GM21367 (cell line): ENCODE measurements around the gene PLD2.
"Not testable (repeated sequence)": the region's sequence is repeated elsewhere in the genome, so short reads cannot be mapped to it uniquely, and the experiment has no call there.

ENCODE experiments used
- ATAC-seq: cut with Tn5 transposase; IDR thresholded peaks from one replicate; pipeline ENCODE4 v1.9.1; 2021; ENCODE audit not compliant: unreplicated experiment

Gene PLD2

DNA sequence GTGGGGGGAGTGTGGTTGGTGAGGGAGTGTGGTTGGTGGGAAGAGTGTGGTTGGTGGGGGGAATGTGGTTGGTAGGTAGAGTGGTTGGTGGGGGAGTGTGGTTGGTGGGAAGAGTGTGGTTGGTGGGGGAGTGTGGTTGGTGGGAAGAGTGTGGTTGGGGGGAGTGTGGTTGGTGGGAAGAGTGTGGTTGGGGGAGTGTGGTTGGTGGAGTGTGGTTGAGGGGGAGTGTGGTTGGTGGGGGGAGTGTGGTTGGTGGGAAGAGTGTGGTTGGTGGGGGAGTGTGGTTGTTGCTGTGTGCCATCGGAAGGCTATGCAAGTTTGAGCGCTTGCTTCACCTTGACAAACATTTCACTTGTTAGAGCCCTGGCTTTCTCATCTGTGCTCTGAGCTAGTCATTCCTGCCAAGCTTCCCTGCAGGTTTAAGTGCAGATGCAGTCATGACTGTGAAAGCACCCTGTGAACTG, 46.3 kb downstream of the PLD2 start:
- no peak for ATAC-seq

GRCh38 chr17:4854111-4854681, 47.2 kb downstream of the PLD2 start:
- ATAC-seq, result no peak

- ATAC-seq, result no peak
These were observed 49.5 kb downstream of the PLD2 start for GRCh38 chr17:4856271-4856936.

GRCh38 chr17:4856937-4857314, 50.0 kb downstream of the PLD2 start:
- ATAC-seq, result no peak

DNA sequence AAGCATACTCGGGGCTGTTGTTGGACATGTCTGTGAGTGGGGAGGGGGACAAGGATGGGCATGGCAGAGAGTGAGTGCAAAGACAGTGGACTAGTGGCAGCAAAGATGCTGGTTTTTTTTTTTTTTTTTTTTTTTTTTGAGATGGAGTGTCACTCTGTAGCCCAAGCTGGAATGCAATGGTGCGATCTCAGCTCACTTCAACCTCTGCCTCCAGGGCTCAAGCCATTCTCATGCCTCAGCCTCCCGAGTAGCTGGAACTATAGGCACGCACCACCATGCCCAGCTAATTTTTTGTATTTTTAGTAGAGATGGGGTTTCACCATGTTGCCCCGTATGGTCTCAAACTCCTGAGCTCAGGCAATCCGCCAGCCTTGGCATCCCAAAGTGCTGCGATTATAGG, 50.4 kb downstream of the PLD2 start:
- not testable (repeated sequence) for ATAC-seq

GRCh38 chr17:4858068-4858881, 51.3 kb downstream of the PLD2 start:
- ATAC-seq, result no peak

DNA sequence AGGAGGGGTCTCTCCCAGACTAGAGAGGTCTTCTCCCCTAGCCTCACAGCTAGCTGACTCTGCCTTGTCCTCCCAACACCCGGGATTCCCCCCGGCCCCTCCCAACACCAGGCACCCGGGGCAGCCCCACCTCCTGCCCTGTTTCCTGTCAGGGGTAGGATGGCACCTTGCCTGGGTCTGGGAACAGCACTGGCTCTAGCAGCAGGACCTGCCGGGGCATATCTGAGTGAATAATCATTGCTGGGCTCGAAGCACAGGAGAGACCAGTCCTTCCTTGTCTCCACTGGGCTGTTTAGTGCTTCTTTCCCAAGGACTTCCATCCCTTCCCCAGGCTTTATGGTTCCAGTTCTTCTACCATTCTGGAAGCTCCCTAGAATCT, 51.9 kb downstream of the PLD2 start:
- ATAC-seq, result no peak

- no peak for ATAC-seq
These were observed 53.1 kb downstream of the PLD2 start for GRCh38 chr17:4859816-4860625.

- ATAC-seq, result no peak
These were observed 53.7 kb downstream of the PLD2 start for GRCh38 chr17:4860651-4861050.

DNA sequence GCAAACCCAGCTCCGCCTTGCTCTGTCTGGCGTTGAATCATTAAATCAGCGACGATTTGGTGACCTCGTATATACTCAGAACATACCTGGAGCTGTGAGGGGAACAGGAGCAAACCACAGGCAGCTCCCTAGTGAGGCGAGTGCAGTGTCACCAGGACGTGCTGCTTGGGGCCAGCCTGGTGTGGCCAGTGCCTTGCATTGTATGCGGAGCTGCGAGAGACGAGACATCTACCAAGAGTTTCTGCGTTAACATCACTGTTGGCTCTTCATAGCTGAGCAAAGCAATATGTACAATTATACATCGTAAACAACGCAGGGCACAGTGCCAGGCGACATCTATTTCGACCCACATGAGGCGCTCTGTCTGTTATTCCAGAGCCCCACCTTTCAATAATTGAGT, 54.1 kb downstream of the PLD2 start:
- no peak for ATAC-seq

GRCh38 chr17:4862720-4863119, 55.8 kb downstream of the PLD2 start:
- no peak for ATAC-seq

- ATAC-seq, result no peak
These were observed 56.4 kb downstream of the PLD2 start for GRCh38 chr17:4863321-4863720.

DNA sequence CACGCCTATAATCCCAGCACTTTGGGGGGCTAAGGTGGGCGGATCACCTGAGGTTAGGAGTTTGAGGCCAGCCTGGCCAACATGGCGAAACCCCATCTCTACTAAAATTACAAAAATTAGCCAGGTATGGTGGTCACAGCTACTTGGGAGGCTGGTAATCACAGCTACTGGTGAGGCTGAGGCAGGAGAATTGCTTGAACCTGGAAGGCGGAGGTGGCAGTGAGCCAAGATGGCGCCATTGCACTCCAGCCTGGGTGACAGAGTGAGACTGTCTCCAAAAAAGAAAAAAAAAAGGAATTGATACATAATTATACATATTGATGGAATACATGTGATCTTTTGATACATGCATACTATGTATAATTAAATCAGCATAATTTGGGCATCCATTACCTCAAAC, 60.6 kb downstream of the PLD2 start:
- ATAC-seq, result not testable (repeated sequence)

DNA sequence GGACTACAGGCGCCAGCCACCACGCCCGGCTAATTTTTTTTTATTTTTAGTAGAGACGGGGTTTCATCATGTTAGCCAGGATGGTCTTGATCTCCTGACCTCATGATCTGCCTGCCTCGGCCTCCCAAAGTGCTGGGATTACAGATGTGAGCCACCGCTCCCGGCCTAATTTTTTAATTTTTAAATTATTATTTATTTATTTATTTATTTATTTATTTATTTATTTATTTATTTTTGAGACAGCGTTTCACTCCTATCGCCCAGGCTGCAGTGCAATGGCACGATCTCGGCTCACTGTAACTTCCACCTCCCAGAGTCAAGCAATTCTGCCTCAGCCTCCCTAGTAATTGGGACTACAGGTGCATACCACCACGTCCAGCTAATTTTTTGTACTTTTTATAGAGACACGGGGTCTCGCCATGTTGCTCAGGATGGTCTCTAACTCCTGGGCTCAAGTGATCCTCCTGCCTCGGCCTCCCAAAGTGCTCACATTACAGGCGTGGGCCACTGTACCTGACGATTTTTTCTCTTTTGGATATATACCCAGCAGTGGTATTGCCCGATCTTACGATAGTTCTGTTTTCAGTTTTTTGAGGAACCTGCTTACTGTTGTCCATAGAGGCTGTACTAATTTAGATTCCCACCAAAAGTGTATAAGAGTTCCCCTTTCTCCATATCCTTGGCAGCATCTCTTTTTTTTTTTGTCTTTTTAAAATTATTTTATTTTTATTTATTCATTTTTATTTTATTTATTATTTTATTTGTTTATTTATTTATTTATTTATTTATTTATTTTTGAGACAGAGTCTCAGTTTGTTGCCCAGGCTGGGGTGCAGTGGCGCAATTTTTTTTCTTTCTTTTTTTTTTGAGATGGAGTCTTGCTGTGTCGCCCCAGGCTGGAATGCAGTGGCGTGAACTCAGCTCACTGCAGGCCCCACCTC, 62.4 kb downstream of the PLD2 start:
- not testable (repeated sequence) for ATAC-seq

DNA sequence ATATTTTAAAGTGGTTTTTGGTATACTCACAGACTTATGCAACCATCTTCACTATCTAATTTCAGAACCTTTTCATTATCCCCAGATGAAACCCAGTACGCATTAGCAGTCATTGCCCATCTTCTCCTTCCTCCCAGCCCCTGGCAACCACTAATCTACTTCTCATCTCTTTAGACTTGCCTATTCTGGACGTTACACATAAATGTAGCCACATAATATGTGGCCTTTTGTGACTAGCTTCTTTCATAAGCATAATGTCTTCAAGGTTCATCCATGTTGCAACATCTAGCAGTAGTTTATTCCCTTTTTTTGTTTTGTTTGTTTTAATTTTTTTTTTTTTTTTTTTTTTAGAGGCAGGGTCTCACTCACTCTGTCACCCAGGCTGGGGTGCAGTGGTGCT, 63.9 kb downstream of the PLD2 start:
- no peak for ATAC-seq

DNA sequence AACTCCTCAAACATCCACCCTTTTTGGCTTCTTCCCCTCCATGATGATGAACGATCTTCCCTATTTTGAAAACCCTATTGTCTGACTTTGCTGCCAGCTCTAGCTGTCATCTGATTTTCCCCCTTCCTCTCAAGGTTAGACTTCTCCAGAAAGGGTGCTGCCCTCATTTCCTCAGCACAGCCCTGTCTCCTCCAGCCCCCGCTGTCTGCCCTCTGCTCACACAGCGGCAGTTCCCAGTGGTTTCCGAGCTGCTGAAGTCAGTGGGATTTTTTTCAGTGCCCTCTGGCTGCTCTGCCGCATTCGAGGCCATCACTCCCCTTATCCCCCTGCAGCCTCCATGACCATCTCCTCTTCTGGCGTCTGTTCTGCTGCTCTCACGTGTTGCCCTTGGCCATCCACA, 65.8 kb downstream of the PLD2 start:
- no peak for ATAC-seq
